ENCODE measurements around the gene TMEM38B.

The TMEM38B gene

GRCh38 chr9:105678781-105679180 is 15.6 kb upstream of the TMEM38B start:
- Histone ChIP-seq H2AK5ac (ENCODE audit: low read length) (no peak overlapping the region), H3K4me2 (ENCODE audit: low read length) (no peak overlapping the region), H4K5ac (ENCODE audit: low read length) (no peak overlapping the region), H3K4ac (ENCODE audit: low read depth, low read length) (no peak overlapping the region), H3K18ac (ENCODE audit: low read length) (no peak overlapping the region), H3K27me3 (ENCODE audit: insufficient read depth, low read length, poor library complexity) (no peaks in the 10 kb centered on the region), H2BK15ac (replicated peaks; ENCODE audit: low read depth) (no peak overlapping the region), H3K9ac (ENCODE audit: low read length) (no peak overlapping the region), H3K79me2 (ENCODE audit: control insufficient read depth, insufficient read depth, low read length) (no peaks in the 10 kb centered on the region), H2BK5ac (ENCODE audit: low read length) (no peak overlapping the region), H3K23ac (ENCODE audit: low read length) (no peak overlapping the region), H3K56ac (ENCODE audit: low read length) (no peak overlapping the region), H3K79me1 (ENCODE audit: low read length) (no peaks in the 10 kb centered on the region), H3K4me1 (ENCODE audit: control insufficient read depth, low read depth, low read length) (peaks cover 8% of the 10 kb centered on the region), H3K4me3 (ENCODE audit: low read length) (no peak overlapping the region), H4K8ac (ENCODE audit: low read depth, low read length) (no peak overlapping the region), H2BK120ac (ENCODE audit: low read depth, low read length) (no peak overlapping the region), H3K27ac (ENCODE audit: low read depth, low read length) (no peak overlapping the region), H3K36me3 (ENCODE audit: control insufficient read depth, insufficient read depth, low read length) (no peaks in the 10 kb centered on the region)
- no peak for DNase-seq
- WGBS (ENCODE audit: extremely low coverage, insufficient coverage, low lambda C conversion rate): no CpG with 5 or more reads among the region's 1 CpG

GRCh38 chr9:105679257-105680022 is 14.9 kb upstream of the TMEM38B start:
- Histone ChIP-seq H4K8ac (ENCODE audit: low read depth, low read length) (no peak overlapping the region), H3K9ac (ENCODE audit: low read length) (no peak overlapping the region), H3K27ac (ENCODE audit: low read depth, low read length) (no peak overlapping the region), H3K79me2 (ENCODE audit: control insufficient read depth, insufficient read depth, low read length) (no peaks in the 10 kb centered on the region), H3K4me1 (ENCODE audit: control insufficient read depth, low read depth, low read length) (peaks cover 8% of the 10 kb centered on the region), H2BK120ac (ENCODE audit: low read depth, low read length) (no peak overlapping the region), H3K4me2 (ENCODE audit: low read length) (no peak overlapping the region), H2AK5ac (ENCODE audit: low read length) (no peak overlapping the region), H2BK15ac (replicated peaks; ENCODE audit: low read depth) (no peak overlapping the region), H3K36me3 (ENCODE audit: control insufficient read depth, insufficient read depth, low read length) (no peaks in the 10 kb centered on the region), H3K79me1 (ENCODE audit: low read length) (no peaks in the 10 kb centered on the region), H2BK5ac (ENCODE audit: low read length) (no peak overlapping the region), H3K56ac (ENCODE audit: low read length) (no peak overlapping the region), H3K4me3 (ENCODE audit: low read length) (no peak overlapping the region), H3K27me3 (ENCODE audit: insufficient read depth, low read length, poor library complexity) (no peaks in the 10 kb centered on the region), H3K23ac (ENCODE audit: low read length) (no peak overlapping the region), H4K5ac (ENCODE audit: low read length) (no peak overlapping the region), H3K4ac (ENCODE audit: low read depth, low read length) (no peak overlapping the region), H3K18ac (ENCODE audit: low read length) (no peak overlapping the region)
- no peak for DNase-seq
- WGBS (ENCODE audit: extremely low coverage, insufficient coverage, low lambda C conversion rate): no CpG with 5 or more reads among the region's 8 CpGs

- no peak overlapping the region for H3K4ac ChIP-seq (ENCODE audit: low read depth, low read length)
- no peak overlapping the region for H3K23ac ChIP-seq (ENCODE audit: low read length)
- H3K79me2 ChIP-seq (ENCODE audit: control insufficient read depth, insufficient read depth, low read length): no peaks in the 10 kb centered on the region
- no peaks in the 10 kb centered on the region for H3K36me3 ChIP-seq (ENCODE audit: control insufficient read depth, insufficient read depth, low read length)
- no peak overlapping the region for H2BK5ac ChIP-seq (ENCODE audit: low read length)
- DNase-seq: no peak
- no peak overlapping the region for H4K8ac ChIP-seq (ENCODE audit: low read depth, low read length)
- H3K27me3 ChIP-seq (ENCODE audit: insufficient read depth, low read length, poor library complexity): no peaks in the 10 kb centered on the region
- no peak overlapping the region for H3K4me3 ChIP-seq (ENCODE audit: low read length)
- H4K5ac ChIP-seq (ENCODE audit: low read length): no peak overlapping the region
- H2BK120ac ChIP-seq (ENCODE audit: low read depth, low read length): no peak overlapping the region
- H2AK5ac ChIP-seq (ENCODE audit: low read length): no peak overlapping the region
- H2BK15ac ChIP-seq (replicated peaks; ENCODE audit: low read depth): no peak overlapping the region
- H3K27ac ChIP-seq (ENCODE audit: low read depth, low read length): no peak overlapping the region
- WGBS (ENCODE audit: extremely low coverage, insufficient coverage, low lambda C conversion rate): no CpG with 5 or more reads among the region's 2 CpGs
- H3K18ac ChIP-seq (ENCODE audit: low read length): no peak overlapping the region
- no peak overlapping the region for H3K4me2 ChIP-seq (ENCODE audit: low read length)
- H3K56ac ChIP-seq (ENCODE audit: low read length): no peak overlapping the region
- H3K4me1 ChIP-seq (ENCODE audit: control insufficient read depth, low read depth, low read length): peaks cover 8% of the 10 kb centered on the region
- no peaks in the 10 kb centered on the region for H3K79me1 ChIP-seq (ENCODE audit: low read length)
- no peak overlapping the region for H3K9ac ChIP-seq (ENCODE audit: low read length)
Measured at GRCh38 chr9:105681313-105681712, 13.0 kb upstream of the TMEM38B start.

GRCh38 chr9:105681724-105682123 is 12.6 kb upstream of the TMEM38B start:
- peak; percentile 59 for DNase-seq
- Histone ChIP-seq H3K4ac (ENCODE audit: low read depth, low read length) (no peak overlapping the region), H2BK15ac (replicated peaks; ENCODE audit: low read depth) (no peak overlapping the region), H4K5ac (ENCODE audit: low read length) (no peak overlapping the region), H4K8ac (ENCODE audit: low read depth, low read length) (no peak overlapping the region), H3K4me3 (ENCODE audit: low read length) (no peak overlapping the region), H3K79me1 (ENCODE audit: low read length) (no peaks in the 10 kb centered on the region), H3K9ac (ENCODE audit: low read length) (no peak overlapping the region), H2AK5ac (ENCODE audit: low read length) (no peak overlapping the region), H3K27me3 (ENCODE audit: insufficient read depth, low read length, poor library complexity) (no peaks in the 10 kb centered on the region), H3K36me3 (ENCODE audit: control insufficient read depth, insufficient read depth, low read length) (no peaks in the 10 kb centered on the region), H3K56ac (ENCODE audit: low read length) (no peak overlapping the region), H3K79me2 (ENCODE audit: control insufficient read depth, insufficient read depth, low read length) (no peaks in the 10 kb centered on the region), H2BK5ac (ENCODE audit: low read length) (no peak overlapping the region), H3K27ac (ENCODE audit: low read depth, low read length) (no peak overlapping the region), H3K4me1 (ENCODE audit: control insufficient read depth, low read depth, low read length) (peaks cover 7% of the 10 kb centered on the region), H3K18ac (ENCODE audit: low read length) (no peak overlapping the region), H2BK120ac (ENCODE audit: low read depth, low read length) (no peak overlapping the region), H3K4me2 (ENCODE audit: low read length) (no peak overlapping the region), H3K23ac (ENCODE audit: low read length) (no peak overlapping the region)
- no CpG with 5 or more reads among the region's 1 CpG for WGBS (ENCODE audit: extremely low coverage, insufficient coverage, low lambda C conversion rate)

- Histone ChIP-seq H3K36me3 (ENCODE audit: control insufficient read depth, insufficient read depth, low read length) (no peaks in the 10 kb centered on the region), H2BK5ac (ENCODE audit: low read length) (no peak overlapping the region), H3K27me3 (ENCODE audit: insufficient read depth, low read length, poor library complexity) (no peaks in the 10 kb centered on the region), H4K5ac (ENCODE audit: low read length) (no peak overlapping the region), H3K79me2 (ENCODE audit: control insufficient read depth, insufficient read depth, low read length) (no peaks in the 10 kb centered on the region), H3K4me1 (ENCODE audit: control insufficient read depth, low read depth, low read length) (peaks cover 4% of the 10 kb centered on the region), H4K8ac (ENCODE audit: low read depth, low read length) (no peak overlapping the region), H3K4me3 (ENCODE audit: low read length) (no peak overlapping the region), H2AK5ac (ENCODE audit: low read length) (no peak overlapping the region), H3K18ac (ENCODE audit: low read length) (no peak overlapping the region), H3K27ac (ENCODE audit: low read depth, low read length) (no peak overlapping the region), H3K23ac (ENCODE audit: low read length) (no peak overlapping the region), H3K4ac (ENCODE audit: low read depth, low read length) (no peak overlapping the region), H3K4me2 (ENCODE audit: low read length) (no peak overlapping the region), H2BK120ac (ENCODE audit: low read depth, low read length) (no peak overlapping the region), H2BK15ac (replicated peaks; ENCODE audit: low read depth) (no peak overlapping the region), H3K9ac (ENCODE audit: low read length) (no peak overlapping the region), H3K79me1 (ENCODE audit: low read length) (no peaks in the 10 kb centered on the region), H3K56ac (ENCODE audit: low read length) (no peak overlapping the region)
- WGBS (ENCODE audit: extremely low coverage, insufficient coverage, low lambda C conversion rate): no CpG with 5 or more reads among the region's 1 CpG
- no peak for DNase-seq
Measured at GRCh38 chr9:105683688-105684275, 10.6 kb upstream of the TMEM38B start.
